Trophoblast cell (in vitro differentiated cells and primary cell): ENCODE measurements around the gene RPS6KA4.

ENCODE experiments used
- DNase-seq, 2 donors: peaks; one replicate each; pipeline ENCODE4 v3.0.0-alpha.2; 2016
- H2AFZ ChIP-seq: 2 replicates; pipeline ENCODE4 v1.6.1; 2013; ENCODE audit warnings: low read length, moderate library complexity, mild to moderate bottlenecking; ENCODE audit not compliant: insufficient read depth, poor library complexity
- H2AK5ac ChIP-seq: 2 replicates; pipeline ENCODE4 v1.6.1; 2013; ENCODE audit warnings: mild to moderate bottlenecking, low read length
- H2BK120ac ChIP-seq: 2 replicates; pipeline ENCODE4 v1.6.1; 2013; ENCODE audit warnings: low read length, mild to moderate bottlenecking, moderate library complexity; ENCODE audit not compliant: insufficient read depth, poor library complexity
- H2BK12ac ChIP-seq: 2 replicates; pipeline ENCODE4 v1.6.1; 2013; ENCODE audit warnings: mild to moderate bottlenecking, low read length, moderate library complexity
- H2BK5ac ChIP-seq: 2 replicates; pipeline ENCODE4 v1.6.1; 2013; ENCODE audit warnings: low read length, low read depth, moderate library complexity, mild to moderate bottlenecking; ENCODE audit not compliant: poor library complexity
- H3K14ac ChIP-seq: 2 replicates; pipeline ENCODE4 v1.6.1; 2013; ENCODE audit warnings: mild to moderate bottlenecking, low read length
- H3K18ac ChIP-seq: 2 replicates; pipeline ENCODE4 v1.6.1; 2013; ENCODE audit warnings: mild to moderate bottlenecking, low read length
- H3K23ac ChIP-seq: 2 replicates; pipeline ENCODE4 v1.6.1; 2013; ENCODE audit warnings: low read length
- H3K27ac ChIP-seq: 2 replicates; pipeline ENCODE4 v1.5.1; 2013; ENCODE audit warnings: low read depth, mild to moderate bottlenecking, inconsistent platforms, low read length, moderate library complexity
- H3K27me3 ChIP-seq: 2 replicates; pipeline ENCODE4 v1.6.1; 2013; ENCODE audit warnings: inconsistent platforms, mild to moderate bottlenecking, low read length, moderate library complexity; ENCODE audit not compliant: insufficient read depth
- H3K36me3 ChIP-seq, 2 experiments: 1 replicate in 1 of 2; 2 replicates in 1 of 2; pipeline ENCODE4 v1.6.1; 2013; ENCODE audit warnings: low read length in 2 of 2, mild to moderate bottlenecking in 2 of 2, moderate library complexity in 1 of 2; ENCODE audit not compliant: insufficient read depth in 2 of 2, control insufficient read depth in 1 of 2
- H3K4ac ChIP-seq: 2 replicates; pipeline ENCODE4 v1.6.1; 2013; ENCODE audit warnings: low read depth, mild to moderate bottlenecking, low read length, moderate library complexity
- H3K4me1 ChIP-seq, 2 experiments: 1 replicate in 1 of 2; 2 replicates in 1 of 2; pipeline ENCODE4 v1.6.1; 2013; ENCODE audit warnings: low read length in 2 of 2, mild to moderate bottlenecking in 2 of 2, moderate library complexity in 1 of 2; ENCODE audit not compliant: insufficient read depth in 2 of 2, control insufficient read depth in 1 of 2
- H3K4me2 ChIP-seq: 2 replicates; pipeline ENCODE4 v1.6.1; 2013; ENCODE audit warnings: inconsistent platforms, mild to moderate bottlenecking, low read length, moderate library complexity
- H3K4me3 ChIP-seq: 2 replicates; pipeline ENCODE4 v1.5.1; 2013; ENCODE audit warnings: mild to moderate bottlenecking, low read depth, low read length, inconsistent platforms
- H3K79me1 ChIP-seq: one replicate; pipeline ENCODE4 v1.6.1; 2013; ENCODE audit warnings: low read length
- H3K79me2 ChIP-seq: 2 replicates; pipeline ENCODE4 v1.6.1; 2013; ENCODE audit warnings: low read length, mild to moderate bottlenecking; ENCODE audit not compliant: control insufficient read depth, insufficient read depth, poor library complexity
- H3K9ac ChIP-seq: 2 replicates; pipeline ENCODE4 v1.6.1; 2013; ENCODE audit warnings: mild to moderate bottlenecking, low read length
- H3K9me3 ChIP-seq: 2 replicates; pipeline ENCODE4 v1.6.1; 2013; ENCODE audit warnings: low read depth, mild to moderate bottlenecking, control low read depth, inconsistent platforms, low read length; ENCODE audit not compliant: insufficient read depth
- H4K12ac ChIP-seq: 2 replicates; pipeline ENCODE4 v1.6.1; 2013; ENCODE audit warnings: low read depth, mild to moderate bottlenecking, low read length, moderate library complexity
- H4K8ac ChIP-seq: 2 replicates; pipeline ENCODE4 v1.6.1; 2013; ENCODE audit warnings: low read depth, mild to moderate bottlenecking, low read length, moderate library complexity
- H4K91ac ChIP-seq: one replicate; pipeline ENCODE4 v1.6.1; 2013; ENCODE audit warnings: low read depth, mild to moderate bottlenecking, low read length, moderate library complexity
- WGBS: extraction: QIAGEN DNeasy Blood & Tissue Kit; methylation state at CpG from one replicate; pipeline ENCODE4 v1.1.7; 2013; ENCODE audit warnings: missing lambda C conversion rate; ENCODE audit not compliant: insufficient read length, insufficient coverage; ENCODE audit errors: extremely low coverage; 5-methylcytosine and 5-hydroxymethylcytosine counted together

RPS6KA4 gene

DNA sequence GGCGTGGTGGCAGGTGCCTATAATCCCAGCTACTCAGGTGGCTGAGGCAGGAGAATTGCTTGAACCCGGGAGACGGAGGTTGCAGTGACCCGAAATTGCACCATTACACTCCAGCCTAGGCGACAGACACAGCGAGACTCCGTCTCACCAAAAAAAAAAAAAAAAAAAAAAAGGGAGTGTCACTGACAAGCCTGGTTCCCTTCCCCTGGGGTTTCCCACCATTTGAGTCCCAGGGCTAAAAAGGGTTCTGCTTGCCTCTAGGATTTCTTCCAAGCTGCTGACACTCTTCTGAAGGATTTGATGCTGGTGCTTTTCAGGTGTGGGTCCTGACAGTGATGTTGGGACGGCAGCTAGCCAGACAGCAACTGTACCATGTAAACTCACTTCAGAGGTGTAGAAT is 20.2 kb upstream of the RPS6KA4 start:
- H2BK5ac ChIP-seq: no peak overlapping the region
- no peak overlapping the region for H2BK120ac ChIP-seq
- no peak overlapping the region for H2AK5ac ChIP-seq
- no peak overlapping the region for H3K4ac ChIP-seq
- H3K4me2 ChIP-seq: no peak overlapping the region
- peaks cover 2% of the 10 kb centered on the region for H3K79me2 ChIP-seq
- H2AFZ ChIP-seq: no peak overlapping the region
- H4K8ac ChIP-seq: no peak overlapping the region
- H3K14ac ChIP-seq: no peak overlapping the region
- H3K18ac ChIP-seq: no peak overlapping the region
- peaks cover 3% of the 10 kb centered on the region for H3K9me3 ChIP-seq
- H3K36me3 ChIP-seq: no peaks in the 10 kb centered on the region
- H3K27ac ChIP-seq: no peak overlapping the region
- H4K91ac ChIP-seq: no peak overlapping the region
- peaks cover 10 to 13% of the 10 kb centered on the region in 2 experiments for H3K4me1 ChIP-seq
- no CpG with 5 or more reads among the region's 8 CpGs for WGBS
- H3K79me1 ChIP-seq: peaks cover 6% of the 10 kb centered on the region
- no peak for DNase-seq
- no peak overlapping the region for H3K9ac ChIP-seq
- H3K23ac ChIP-seq: no peak overlapping the region
- no peak overlapping the region for H3K4me3 ChIP-seq
- H2BK12ac ChIP-seq: no peak overlapping the region
- H4K12ac ChIP-seq: no peak overlapping the region
- no peaks in the 10 kb centered on the region for H3K27me3 ChIP-seq

DNA sequence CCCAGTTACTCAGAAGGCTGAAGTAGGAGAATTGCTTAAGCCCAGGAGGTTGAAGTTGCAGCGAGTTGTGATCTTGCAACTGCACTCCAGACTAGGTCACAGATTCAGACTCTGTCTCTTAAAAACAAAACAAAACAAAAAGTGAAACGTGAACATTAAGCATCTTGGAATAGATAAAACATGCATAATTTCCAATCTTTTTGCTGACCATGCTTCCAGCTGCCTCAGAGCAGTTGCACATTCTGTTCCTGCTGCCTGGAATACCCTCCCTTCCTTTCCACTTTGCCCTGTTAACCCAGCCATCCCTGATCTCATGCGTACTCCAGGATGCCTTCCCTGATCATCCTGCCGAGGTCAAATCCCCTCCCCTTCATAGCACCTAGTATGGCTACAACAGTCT is 19.7 kb upstream of the RPS6KA4 start:
- WGBS: no CpG with 5 or more reads among the region's 4 CpGs
- no peak for DNase-seq

DNA sequence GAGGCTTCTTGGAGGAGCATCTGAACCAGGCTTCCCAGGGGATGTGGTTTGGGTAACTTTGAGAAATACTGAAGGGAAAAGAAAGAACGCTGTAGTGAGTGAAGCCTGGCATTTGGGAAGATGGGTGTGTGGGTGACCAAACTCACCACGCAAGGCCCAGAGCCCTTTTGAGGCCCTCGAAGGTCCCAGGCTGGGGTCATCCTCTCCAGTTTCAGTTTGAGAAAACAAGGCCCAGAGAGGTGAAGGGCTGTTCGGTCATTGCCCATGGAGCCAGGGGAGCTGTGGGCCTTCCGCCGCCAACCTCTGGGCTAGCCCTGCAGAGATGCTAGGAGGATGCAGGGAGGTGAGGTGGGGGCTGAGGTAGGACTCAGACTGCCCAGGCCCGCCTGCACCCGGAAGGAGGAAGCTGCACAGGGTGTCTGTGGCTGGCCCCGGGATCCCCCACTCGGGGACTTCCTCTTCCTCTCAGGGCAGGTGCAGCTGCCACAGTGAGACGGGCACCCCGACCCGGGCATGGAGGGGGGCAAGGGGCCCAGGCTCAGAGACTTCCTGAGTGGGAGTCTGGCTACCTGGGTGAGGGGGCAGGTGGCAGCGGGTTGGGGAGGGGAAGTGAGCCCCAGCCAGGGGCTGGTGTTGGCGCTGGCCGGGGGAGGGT is 19.1 kb upstream of the RPS6KA4 start, which contains the start of gene CCDC88B:
Gene CCDC88B (plus strand): TSS at position 451 of the 655 bp plus-strand sequence. CDS start 63 bp downstream, at position 514.
- no peak for DNase-seq
- Histone ChIP-seq H2AFZ (peak within 1 kb of the TSS; percentile 52), H2BK120ac (no peak within 1 kb of the TSS), H3K4me2 (peak within 1 kb of the TSS; percentile 47), H3K9me3 (peaks cover 3% of the 10 kb centered on the region), H3K14ac (no peak within 1 kb of the TSS), H3K27me3 (no peaks in the 10 kb centered on the region), H4K12ac (no peak within 1 kb of the TSS), H3K36me3 (no peaks in the 10 kb centered on the region), H3K4ac (no peak within 1 kb of the TSS), H2BK12ac (no peak within 1 kb of the TSS), H3K27ac (no peak within 1 kb of the TSS), H2AK5ac (no peak within 1 kb of the TSS), H2BK5ac (no peak within 1 kb of the TSS), H3K18ac (peak within 1 kb of the TSS; percentile 27), H3K79me2 (peaks cover 2% of the 10 kb centered on the region), H3K4me1 (peaks cover 6 to 10% of the 10 kb centered on the region in 2 experiments), H3K9ac (no peak within 1 kb of the TSS), H3K4me3 (no peak within 1 kb of the TSS), H3K79me1 (peaks cover 6% of the 10 kb centered on the region), H4K8ac (peak within 1 kb of the TSS; percentile 75), H3K23ac (no peak within 1 kb of the TSS), H4K91ac (no peak within 1 kb of the TSS)
- no CpG with 5 or more reads among the region's 16 CpGs for WGBS

More for the DNA sequence above, 19.7 kb upstream of the RPS6KA4 start:
- H3K4ac ChIP-seq: no peak overlapping the region
- H3K36me3 ChIP-seq: no peaks in the 10 kb centered on the region
- no peak overlapping the region for H2AK5ac ChIP-seq
- H3K4me2 ChIP-seq: no peak overlapping the region
- no peak overlapping the region for H3K23ac ChIP-seq
- peaks cover 10 to 13% of the 10 kb centered on the region in 2 experiments for H3K4me1 ChIP-seq
- no peak overlapping the region for H3K4me3 ChIP-seq
- H3K9me3 ChIP-seq: peaks cover 3% of the 10 kb centered on the region
- no peak overlapping the region for H2BK12ac ChIP-seq
- peaks cover 6% of the 10 kb centered on the region for H3K79me1 ChIP-seq
- no peak overlapping the region for H3K18ac ChIP-seq
- H2AFZ ChIP-seq: no peak overlapping the region
- peaks cover 2% of the 10 kb centered on the region for H3K79me2 ChIP-seq
- H2BK120ac ChIP-seq: no peak overlapping the region
- H4K8ac ChIP-seq: no peak overlapping the region
- no peak overlapping the region for H4K12ac ChIP-seq
- H2BK5ac ChIP-seq: no peak overlapping the region
- no peaks in the 10 kb centered on the region for H3K27me3 ChIP-seq
- no peak overlapping the region for H3K9ac ChIP-seq
- H3K14ac ChIP-seq: no peak overlapping the region
- no peak overlapping the region for H3K27ac ChIP-seq
- no peak overlapping the region for H4K91ac ChIP-seq

- Histone ChIP-seq H3K4me3 (no peak overlapping the region), H3K9me3 (peaks cover 3% of the 10 kb centered on the region), H3K14ac (no peak overlapping the region), H3K36me3 (no peaks in the 10 kb centered on the region), H3K4me2 (peak overlapping the region; percentile 47), H2BK12ac (no peak overlapping the region), H4K8ac (peak overlapping the region; percentile 75), H3K27me3 (no peaks in the 10 kb centered on the region), H2AFZ (peak overlapping the region; percentile 52), H3K4ac (no peak overlapping the region), H4K91ac (no peak overlapping the region), H2BK120ac (no peak overlapping the region), H3K4me1 (peaks cover 6% of the 10 kb centered on the region in 2 experiments), H3K79me2 (peaks cover 2% of the 10 kb centered on the region), H2BK5ac (no peak overlapping the region), H3K27ac (no peak overlapping the region), H4K12ac (no peak overlapping the region), H3K23ac (no peak overlapping the region), H3K18ac (peak overlapping the region; percentile 27), H3K79me1 (peaks cover 6% of the 10 kb centered on the region), H2AK5ac (no peak overlapping the region), H3K9ac (no peak overlapping the region)
- WGBS: no CpG with 5 or more reads among the region's 33 CpGs
- no peak for DNase-seq
These were observed 18.2 kb upstream of the RPS6KA4 start for GRCh38 chr11:64340671-64341335.
